Measurements from ENCODE around the gene SPAG4.

SPAG4 gene

GRCh38 chr20:35625584-35626385 is 10.2 kb downstream of the SPAG4 start:
- DNase-seq, result no peak

DNA sequence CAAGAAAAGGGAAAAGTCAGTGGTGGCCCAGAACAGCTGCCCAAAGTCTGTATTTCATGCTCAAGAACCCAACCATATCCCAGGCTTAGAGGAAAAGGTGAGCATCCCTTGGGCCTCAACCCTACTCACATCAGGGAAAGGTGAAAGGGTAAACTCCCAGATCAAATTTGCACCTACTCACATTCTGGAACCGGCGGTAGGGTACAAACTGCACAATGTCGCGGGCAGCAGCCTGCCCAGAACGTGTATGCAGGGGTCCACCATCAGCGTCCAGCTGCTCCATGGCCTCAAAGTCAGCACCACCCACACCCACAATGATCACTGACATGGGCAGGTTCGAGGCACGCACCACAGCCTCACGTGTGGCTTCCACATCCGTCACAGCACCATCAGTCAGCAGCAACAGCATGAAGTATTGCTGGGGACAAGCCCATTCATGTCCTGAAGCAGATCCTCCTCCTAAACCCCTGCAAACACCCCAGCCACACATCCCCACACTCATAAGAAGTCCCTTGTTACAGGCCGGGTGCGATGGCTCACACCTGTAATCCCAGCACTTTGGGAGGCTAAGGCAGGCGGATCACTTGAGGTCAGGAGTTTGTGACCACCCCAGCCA is 10.9 kb downstream of the SPAG4 start:
- DNase-seq, result no peak

- no peak for DNase-seq
These were observed 11.5 kb downstream of the SPAG4 start for GRCh38 chr20:35627121-35627520.

- no peak for DNase-seq
These were observed 14.0 kb downstream of the SPAG4 start for GRCh38 chr20:35629427-35630145.

GRCh38 chr20:35630636-35631035 is 15.0 kb downstream of the SPAG4 start:
- no peak for DNase-seq

DNA sequence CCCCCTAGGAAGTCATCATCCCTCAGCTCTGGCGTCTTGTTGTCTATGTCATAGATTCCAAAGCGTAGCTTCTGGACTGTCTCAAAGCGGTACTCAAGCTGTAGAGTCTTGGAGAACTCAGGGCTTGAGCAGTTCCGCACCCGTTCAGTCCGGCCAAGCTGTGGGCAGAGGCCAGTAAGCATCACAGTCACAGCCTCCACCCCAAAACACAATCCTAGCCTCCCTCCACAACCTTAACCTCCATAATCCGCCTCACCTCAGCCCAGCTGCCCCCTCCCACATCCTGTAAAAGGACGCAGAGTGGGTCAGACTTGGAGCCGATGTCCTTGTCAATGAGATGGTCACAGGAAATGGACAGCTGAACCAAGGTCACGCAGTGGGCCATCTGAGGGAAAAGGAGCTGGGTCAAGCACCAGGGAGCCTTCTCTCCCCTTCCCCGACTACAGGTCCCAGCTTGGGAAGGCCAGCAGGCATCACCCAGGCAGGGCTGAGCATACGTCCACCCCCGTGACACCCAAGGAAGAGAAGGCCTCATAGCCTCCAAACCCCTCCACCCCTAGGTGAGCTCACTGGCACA is 17.0 kb downstream of the SPAG4 start:
- no peak for DNase-seq

- no peak for DNase-seq
These were observed 20.0 kb downstream of the SPAG4 start for GRCh38 chr20:35635652-35636051.

- no peak for DNase-seq
These were observed 20.5 kb downstream of the SPAG4 start for GRCh38 chr20:35636095-35636494.

GRCh38 chr20:35637276-35637675 is 21.6 kb downstream of the SPAG4 start:
- DNase-seq, result no peak

- DNase-seq, result no peak
These were observed 23.1 kb downstream of the SPAG4 start for GRCh38 chr20:35638751-35639150.

GRCh38 chr20:35640724-35641123 is 25.1 kb downstream of the SPAG4 start:
- no peak for DNase-seq

GRCh38 chr20:35641743-35642142 is 26.1 kb downstream of the SPAG4 start:
- DNase-seq, result no peak

GRCh38 chr20:35643045-35643444 is 27.4 kb downstream of the SPAG4 start:
- no peak for DNase-seq

DNA sequence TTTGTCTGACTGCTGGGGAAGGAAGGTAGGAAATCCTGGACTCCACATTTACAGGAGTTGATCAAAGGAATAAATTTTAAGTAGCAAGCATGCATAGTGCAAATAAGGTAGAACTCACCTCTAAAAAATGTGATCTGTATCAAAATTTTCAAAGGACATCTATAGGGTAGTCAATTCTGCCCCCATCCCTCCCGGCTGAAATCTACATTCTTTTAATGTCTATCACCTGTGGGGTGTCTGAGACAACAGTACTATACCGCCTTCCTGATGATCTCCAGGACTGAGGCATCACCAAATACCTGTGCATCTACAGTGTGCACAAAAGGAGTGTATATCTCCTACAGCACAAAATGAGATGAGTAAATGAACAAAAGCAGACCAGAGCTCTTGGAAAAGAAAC is 29.2 kb downstream of the SPAG4 start:
- no peak for DNase-seq

DNA sequence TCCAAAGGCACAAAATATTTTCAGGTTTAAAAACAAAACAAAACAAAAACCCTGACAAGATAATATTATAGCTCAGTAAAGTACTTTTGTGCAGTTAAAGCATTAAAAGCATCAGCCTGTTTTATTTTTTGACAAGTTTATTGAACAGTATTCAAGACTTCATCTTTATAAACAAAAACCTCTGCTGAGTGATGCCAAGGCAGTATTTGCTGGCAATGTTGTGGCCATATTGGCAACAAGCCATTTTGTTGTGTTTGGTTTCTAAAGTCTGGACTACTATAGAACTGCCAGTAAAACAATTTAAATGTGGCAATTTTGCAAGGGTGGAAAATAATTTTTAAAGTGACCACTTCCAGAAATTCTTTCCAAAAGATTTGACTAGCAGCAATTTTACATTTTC is 33.2 kb downstream of the SPAG4 start:
- no peak for DNase-seq

DNA sequence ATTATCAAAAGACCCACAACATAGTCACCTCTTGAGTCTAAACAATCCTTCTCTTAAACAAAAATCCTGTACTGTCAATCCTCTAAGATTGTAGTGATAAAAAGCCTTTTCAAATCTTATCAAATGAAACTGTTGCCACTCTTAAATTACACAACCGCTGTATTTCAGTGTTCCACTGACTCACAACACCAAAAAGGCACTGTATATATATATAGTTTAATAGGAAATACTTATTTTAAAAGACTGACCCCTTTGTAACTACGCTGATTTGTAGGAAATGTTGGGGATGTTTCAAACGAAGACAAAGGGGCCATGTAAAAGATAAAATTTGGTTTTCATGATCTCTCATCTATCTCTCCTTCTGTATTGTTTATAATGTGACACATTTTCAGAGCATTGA is 35.0 kb downstream of the SPAG4 start:
- no peak for DNase-seq

- no peak for DNase-seq
These were observed 36.3 kb downstream of the SPAG4 start for GRCh38 chr20:35651958-35652357.

DNA sequence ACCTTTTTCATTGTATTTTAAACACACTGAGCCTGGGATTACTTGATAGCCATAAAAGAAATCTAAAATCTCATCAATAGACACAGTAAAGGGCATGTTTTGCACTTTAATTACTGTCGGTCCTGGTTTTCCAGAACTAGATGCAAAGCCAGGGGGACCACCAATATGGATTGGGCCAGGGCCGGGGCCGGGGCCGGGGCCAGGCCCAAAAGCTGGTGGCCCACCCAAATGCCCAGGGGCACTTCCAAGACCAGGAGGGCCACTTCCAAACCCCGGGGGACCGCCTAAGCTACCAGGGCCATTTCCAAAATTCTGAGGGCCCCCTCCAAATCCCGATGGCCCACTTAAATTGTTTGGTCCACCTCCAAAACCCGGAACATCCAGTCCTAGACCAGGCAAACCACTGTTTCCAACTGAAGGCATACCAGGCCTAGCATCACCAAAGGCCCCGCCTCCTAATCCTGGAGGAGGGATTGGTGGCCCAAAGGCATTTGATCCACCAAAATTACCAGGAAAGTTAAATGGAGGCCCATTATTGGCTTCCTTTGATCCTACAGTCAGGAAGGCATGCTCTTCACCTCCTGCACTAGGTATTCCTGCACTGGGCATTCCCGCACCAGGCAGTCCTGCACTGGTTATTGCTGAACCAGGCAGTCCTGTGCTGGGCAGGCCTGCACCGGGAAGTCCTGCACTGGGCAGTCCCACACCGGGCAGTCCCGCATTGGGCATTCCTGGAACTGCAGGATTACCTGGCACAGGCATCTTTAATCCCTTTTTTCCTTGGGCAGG is 37.2 kb downstream of the SPAG4 start:
- DNase-seq, result no peak

GRCh38 chr20:35653430-35653734 is 37.8 kb downstream of the SPAG4 start:
- no peak for DNase-seq

DNA sequence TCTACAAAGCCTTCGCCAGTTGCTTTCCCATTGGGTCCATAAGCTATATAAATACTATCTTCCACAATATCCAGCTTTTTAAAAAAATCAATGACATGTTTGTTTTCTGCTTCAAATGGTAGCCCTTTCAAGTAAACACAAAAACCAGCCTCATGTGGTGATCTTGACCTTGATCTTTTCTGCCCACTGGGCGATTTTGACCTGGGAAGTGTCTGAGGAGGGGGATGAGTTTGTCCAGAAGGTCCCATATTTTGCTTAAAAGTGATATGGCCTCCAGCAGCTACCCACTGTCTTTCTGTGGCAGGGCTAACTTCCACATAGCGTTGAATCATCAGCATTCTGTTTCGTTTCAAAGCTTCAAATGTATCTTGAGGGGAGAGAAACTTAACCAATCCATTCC is 38.3 kb downstream of the SPAG4 start:
- no peak for DNase-seq

GRCh38 chr20:35654415-35654814 is 38.8 kb downstream of the SPAG4 start:
- DNase-seq, result no peak

DNA sequence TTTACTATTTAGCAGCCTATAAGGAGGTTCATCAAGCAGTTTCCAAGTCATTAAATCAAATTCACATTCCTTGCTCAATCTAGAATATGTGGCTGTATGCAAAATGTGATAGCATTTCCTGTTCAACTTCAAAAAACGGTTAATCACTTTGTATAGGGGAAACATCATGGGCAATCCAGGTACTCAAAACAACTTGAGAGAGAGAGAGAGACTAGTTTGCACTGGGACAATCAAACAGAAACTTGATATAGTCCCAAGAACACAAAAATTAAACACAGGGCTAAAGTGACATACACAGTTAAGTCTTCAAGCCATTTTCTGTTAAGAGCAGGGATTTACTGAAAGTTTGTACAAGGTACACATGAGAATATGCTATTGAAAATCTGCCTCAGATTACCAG is 41.6 kb downstream of the SPAG4 start:
- no peak for DNase-seq

All from DMS79 (cell line).